SK-N-SH (cell line): ENCODE measurements around the gene CHMP6.

Experiments used
- CTCF ChIP-seq: fragments of 200-600 bp; sonication (generic); IDR thresholded peaks from 2 replicates; pipeline ENCODE4 v1.6.1; 2017; ENCODE audit warnings: antibody characterized with exemption, mild to moderate bottlenecking, moderate library complexity
- ELF1 ChIP-seq: IDR thresholded peaks from 2 replicates; pipeline ENCODE4 v1.4.0; 2012
- EP300 ChIP-seq, 2 experiments: IDR thresholded peaks; 2 replicates each; pipeline versions ENCODE4 v1.4.0 to v1.6.1; 2012; ENCODE audit warnings: borderline replicate concordance in 1 of 2, low read depth in 1 of 2, low read length in 1 of 2
- FOXJ3 ChIP-seq: sonication (generic); formaldehyde crosslinking; IDR thresholded peaks from 2 replicates; pipeline ENCODE4 v1.5.1; 2020; ENCODE audit warnings: mild to moderate bottlenecking, missing genetic modification reagents
- MXI1 ChIP-seq: IDR thresholded peaks from 2 replicates; pipeline ENCODE4 v1.6.1; 2012; ENCODE audit warnings: mild to moderate bottlenecking, low read depth, low read length, improper control_type of control experiment
- PBX3 ChIP-seq: IDR thresholded peaks from 2 replicates; pipeline ENCODE4; 2012
- POLR2AphosphoS5 ChIP-seq: IDR thresholded peaks from 2 replicates; pipeline ENCODE4 v1.6.1; 2012; ENCODE audit warnings: low read depth, low read length
- RXRA ChIP-seq: IDR thresholded peaks from 2 replicates; pipeline ENCODE4 v1.4.0; 2012; ENCODE audit warnings: low read depth, mild to moderate bottlenecking, borderline replicate concordance
- SIN3A ChIP-seq: IDR thresholded peaks from 2 replicates; pipeline ENCODE4 v1.6.1; 2012; ENCODE audit warnings: low read depth, mild to moderate bottlenecking, low read length, moderate library complexity, borderline replicate concordance
- USF2 ChIP-seq: fragments of 150-350 bp; IDR thresholded peaks from 2 replicates; pipeline ENCODE4 v1.6.1; 2017; ENCODE audit warnings: antibody characterized with exemption, low read length, low read depth, borderline replicate concordance
- YY1 ChIP-seq: IDR thresholded peaks from 2 replicates; pipeline ENCODE4 v1.4.0; 2012; ENCODE audit warnings: low read depth, mild to moderate bottlenecking
- TF ChIP-seq, protein P1 (sequence below): IDR thresholded peaks from 2 replicates; pipeline ENCODE4 v1.4.0; 2012; ENCODE audit warnings: low read depth

DNA sequence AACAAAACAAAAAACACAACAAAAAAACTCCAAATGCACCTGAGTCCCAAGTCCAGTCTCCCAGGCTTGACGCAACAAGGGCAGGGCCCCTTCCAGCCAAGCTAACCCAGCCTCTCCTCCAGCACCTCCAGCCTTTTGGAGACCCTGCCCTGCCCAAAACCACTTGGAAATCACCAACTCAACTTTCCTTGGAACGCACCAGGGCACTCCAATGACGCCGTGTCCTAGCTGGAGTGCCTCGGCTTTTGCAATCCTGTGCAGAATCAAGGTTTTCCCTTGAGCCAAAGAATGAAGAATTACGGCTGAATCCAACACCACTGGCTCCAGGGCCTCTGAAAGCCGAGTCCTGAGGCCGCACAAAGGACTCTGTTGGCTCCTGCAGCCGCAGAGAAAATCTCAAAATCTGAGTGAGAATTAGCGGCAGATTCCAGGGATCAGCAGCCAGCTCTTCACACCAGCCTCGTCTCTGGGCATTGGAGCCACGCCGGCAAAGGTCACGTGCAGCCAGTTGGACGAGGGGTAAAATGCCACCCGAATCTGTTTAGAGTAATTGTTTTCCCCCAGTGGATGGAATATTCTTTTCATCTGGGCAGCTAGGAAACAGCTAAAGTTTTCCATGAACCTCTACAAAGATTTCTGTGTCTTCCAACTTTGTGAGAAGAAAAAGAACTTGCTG, 33.6 kb downstream of the CHMP6 start:
- TF ChIP-seq CTCF (no peak), YY1 (no peak), PBX3 (no peak), USF2 (no peak), EP300 (IDR thresholded peaks at IDR 0.05; ENCODE audit: borderline replicate concordance in 1 of 2, low read depth in 1 of 2, low read length in 1 of 2) (no peak), ELF1 (no peak), POLR2AphosphoS5 (no peak), RXRA (no peak), MXI1 (no peak), SIN3A (no peak), FOXJ3 (no peak)
- TF ChIP-seq, protein P1, sequence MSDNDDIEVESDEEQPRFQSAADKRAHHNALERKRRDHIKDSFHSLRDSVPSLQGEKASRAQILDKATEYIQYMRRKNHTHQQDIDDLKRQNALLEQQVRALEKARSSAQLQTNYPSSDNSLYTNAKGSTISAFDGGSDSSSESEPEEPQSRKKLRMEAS = no peak
